Measurements from ENCODE around the gene GALNT18.

Gene GALNT18

DNA sequence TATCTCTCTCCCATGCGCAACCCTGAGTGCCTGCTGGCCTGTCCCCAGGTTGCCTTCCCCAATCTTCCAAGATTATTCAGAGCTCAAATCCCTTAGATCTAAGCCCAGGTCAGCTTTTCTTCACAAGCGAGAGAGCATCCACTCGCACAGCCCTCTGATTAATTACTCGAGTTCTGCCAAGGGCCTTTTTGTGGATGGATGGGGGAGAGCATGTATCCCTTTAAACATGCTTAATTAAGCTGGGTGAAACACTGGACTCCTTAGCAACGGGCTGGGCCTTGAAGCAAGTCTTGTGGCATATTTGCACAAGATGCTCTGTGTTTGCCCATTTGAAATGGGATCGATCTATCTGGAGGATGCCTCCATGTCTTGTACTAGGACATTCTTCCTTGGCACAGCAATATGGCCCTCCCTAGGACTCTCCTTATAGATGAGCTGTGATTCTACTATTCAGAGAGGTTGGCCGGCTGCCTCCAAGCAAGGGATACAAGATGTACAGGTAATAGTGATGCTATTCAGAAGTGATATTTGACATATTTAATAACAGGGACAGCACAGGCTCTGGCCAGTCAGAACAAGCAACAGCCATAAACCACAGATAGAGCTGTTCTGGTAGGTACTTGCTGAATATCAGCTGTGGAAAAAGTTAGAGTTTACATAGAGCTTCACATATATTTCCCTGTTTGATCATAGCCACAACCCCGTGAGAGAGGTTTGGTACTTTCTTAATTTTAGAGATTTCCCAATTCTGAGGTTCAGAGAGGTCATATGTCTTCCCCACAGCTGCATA is 394.3 kb downstream of the GALNT18 start:
- DNase-seq: no peak
